Neuronal stem cell (in vitro differentiated cells): ENCODE measurements around the gene SEC61B.
A peak's percentile ranks its signal among the peaks of the same experiment; 100 is the strongest.

Experiments
- DNase-seq: peaks from one replicate; pipeline ENCODE4 v3.0.0-alpha.2; 2013; ENCODE audit warnings: low spot score
- H2AFZ ChIP-seq: one replicate; pipeline ENCODE4 v1.6.1; 2013; ENCODE audit warnings: mild to moderate bottlenecking, low read length, inconsistent platforms
- H2AK5ac ChIP-seq: 2 replicates; pipeline ENCODE4 v1.6.1; 2013; ENCODE audit warnings: low read depth, mild to moderate bottlenecking, inconsistent platforms, low read length, moderate library complexity, mixed read lengths
- H2BK120ac ChIP-seq: 2 replicates; pipeline ENCODE4 v1.6.1; 2013; ENCODE audit warnings: low read depth, mild to moderate bottlenecking, inconsistent platforms, low read length, moderate library complexity, mixed read lengths
- H2BK12ac ChIP-seq: one replicate; pipeline ENCODE4 v1.6.1; 2013; ENCODE audit warnings: low read length, inconsistent platforms
- H2BK15ac ChIP-seq: 2 replicates; pipeline ENCODE4 v1.6.1; 2013; ENCODE audit warnings: mild to moderate bottlenecking, low read length, inconsistent platforms, mixed read lengths
- H2BK5ac ChIP-seq: one replicate; pipeline ENCODE4 v1.6.1; 2013; ENCODE audit warnings: inconsistent platforms, mild to moderate bottlenecking, low read length, moderate library complexity
- H3K14ac ChIP-seq: one replicate; pipeline ENCODE4 v1.6.1; 2013; ENCODE audit warnings: low read length, inconsistent platforms
- H3K18ac ChIP-seq: 2 replicates; pipeline ENCODE4 v1.6.1; 2013; ENCODE audit warnings: low read length, inconsistent platforms
- H3K23ac ChIP-seq: 2 replicates; pipeline ENCODE4 v1.6.1; 2013; ENCODE audit warnings: low read depth, mild to moderate bottlenecking, mixed read lengths, low read length, inconsistent platforms; ENCODE audit not compliant: poor library complexity
- H3K27ac ChIP-seq: replicated peaks from 3 replicates; pipeline ENCODE4 v1.5.1; 2013; ENCODE audit warnings: low read length, inconsistent platforms
- H3K27me3 ChIP-seq, 3 experiments: 2 replicates each; pipeline ENCODE4 v1.6.1; 2013; ENCODE audit warnings: low read length in 3 of 3, mild to moderate bottlenecking in 2 of 3, inconsistent platforms in 1 of 3, low read depth in 1 of 3, mixed read lengths in 1 of 3, moderate library complexity in 1 of 3; ENCODE audit not compliant: control insufficient read depth in 3 of 3, insufficient read depth in 3 of 3
- H3K36me3 ChIP-seq, 2 donors: replicated peaks in 1 of 2; 2 replicates each; pipeline ENCODE4 v1.6.1; 2013; ENCODE audit warnings: low read length in 2 of 2; ENCODE audit not compliant: control insufficient read depth in 2 of 2, insufficient read depth in 2 of 2
- H3K4ac ChIP-seq: 2 replicates; pipeline ENCODE4 v1.6.1; 2013; ENCODE audit warnings: inconsistent platforms, mild to moderate bottlenecking, low read length, moderate library complexity
- H3K4me1 ChIP-seq, 2 donors: 1 replicate in 1 of 2; 2 replicates in 1 of 2; pipeline ENCODE4 v1.6.1; 2013; ENCODE audit warnings: low read length in 2 of 2, low read depth in 1 of 2; ENCODE audit not compliant: control insufficient read depth in 2 of 2, insufficient read depth in 1 of 2
- H3K4me2 ChIP-seq: one replicate; pipeline ENCODE4 v1.6.1; 2013; ENCODE audit warnings: mild to moderate bottlenecking, low read length, inconsistent platforms; ENCODE audit not compliant: insufficient read depth, poor library complexity, severe bottlenecking
- H3K4me3 ChIP-seq, 2 donors: 2 replicates each; pipeline ENCODE4 v1.5.1; 2013; ENCODE audit warnings: low read length in 2 of 2, mild to moderate bottlenecking in 2 of 2, inconsistent platforms in 1 of 2, moderate library complexity in 1 of 2
- H3K79me1 ChIP-seq: one replicate; pipeline ENCODE4 v1.6.1; 2013; ENCODE audit warnings: low read depth, mild to moderate bottlenecking, inconsistent platforms, low read length, moderate library complexity
- H3K9ac ChIP-seq: one replicate; pipeline ENCODE4 v1.6.1; 2013; ENCODE audit warnings: mild to moderate bottlenecking, low read depth, low read length, inconsistent platforms; ENCODE audit not compliant: poor library complexity
- H3K9me3 ChIP-seq, 2 donors: replicated peaks in 1 of 2; 2 replicates each; pipeline versions ENCODE3 to v1.6.1; 2013; ENCODE audit warnings: low read length in 2 of 2, mild to moderate bottlenecking in 2 of 2, inconsistent platforms in 1 of 2, low read depth in 1 of 2, mixed read lengths in 1 of 2, moderate library complexity in 1 of 2; ENCODE audit not compliant: control insufficient read depth in 2 of 2, insufficient read depth in 1 of 2
- H4K8ac ChIP-seq: one replicate; pipeline ENCODE4 v1.6.1; 2013; ENCODE audit warnings: low read depth, mild to moderate bottlenecking, inconsistent platforms, low read length, moderate library complexity
- H4K91ac ChIP-seq: one replicate; pipeline ENCODE4 v1.6.1; 2013; ENCODE audit warnings: low read length, low read depth, mild to moderate bottlenecking, inconsistent platforms; ENCODE audit not compliant: poor library complexity
- WGBS, 2 donors: extraction: QIAGEN DNeasy Blood & Tissue Kit; methylation state at CpG; one replicate each; pipeline ENCODE4 v1.1.7; 2013; ENCODE audit warnings: missing lambda C conversion rate in 2 of 2, mixed read lengths in 1 of 2; ENCODE audit not compliant: insufficient read length in 2 of 2, insufficient replicate concordance in 1 of 2; ENCODE audit errors: extremely low coverage in 2 of 2; 5-methylcytosine and 5-hydroxymethylcytosine counted together

SEC61B gene

DNA sequence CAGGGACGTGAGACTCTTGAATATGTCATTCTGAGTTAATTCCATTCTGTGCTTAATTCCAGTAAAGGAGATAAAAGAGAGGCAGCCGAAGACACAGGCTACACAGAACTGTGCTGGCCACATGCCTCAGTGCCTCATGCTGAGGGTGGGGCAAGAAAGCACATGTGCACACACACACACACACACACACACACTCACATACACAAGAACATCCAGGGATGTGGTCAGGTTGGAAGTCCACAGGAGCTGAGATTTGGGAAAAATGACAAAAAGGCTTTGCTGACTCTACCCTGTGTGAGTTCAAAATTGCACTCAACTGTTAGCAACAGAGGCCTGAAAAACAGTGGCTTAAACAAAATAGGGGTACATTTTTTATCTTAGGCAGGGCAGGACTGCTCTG lies 40.9 kb upstream of the SEC61B start:
- WGBS, 2 donors: no CpG with 5 or more reads among the region's 2 CpGs
- peaks cover 8 to 9% of the 10 kb centered on the region in 2 donors for H3K4me1 ChIP-seq

DNA sequence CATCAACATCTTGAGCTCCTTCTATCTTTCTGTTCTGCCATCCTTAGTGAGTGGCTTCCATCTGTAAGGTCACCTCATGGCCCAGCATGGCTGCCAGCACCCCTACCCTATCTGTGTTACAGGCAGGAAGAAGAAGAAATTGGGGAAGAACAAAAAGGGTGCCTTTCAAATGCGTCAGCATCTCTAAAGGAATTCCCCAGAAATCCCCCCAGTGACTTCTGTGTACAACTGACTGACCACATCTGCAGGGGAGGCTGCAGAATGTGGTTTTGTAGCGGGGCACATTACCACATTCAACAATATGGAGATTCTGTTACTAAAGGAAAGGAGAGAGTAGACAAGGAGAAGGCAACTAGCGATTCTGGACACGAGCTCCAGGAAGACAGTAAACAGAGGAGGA lies 40.5 kb upstream of the SEC61B start:
- H3K79me1 ChIP-seq: no peaks in the 10 kb centered on the region
- no peak overlapping the region for H2BK12ac ChIP-seq
- peaks cover 5 to 8% of the 10 kb centered on the region in 2 donors for H3K4me1 ChIP-seq
- no peak for DNase-seq
- H4K91ac ChIP-seq: no peak overlapping the region
- H2BK15ac ChIP-seq: no peak overlapping the region
- no peak overlapping the region for H2AK5ac ChIP-seq
- no peaks in the 10 kb centered on the region for H3K9me3 ChIP-seq
- no peak overlapping the region for H2BK5ac ChIP-seq
- H3K18ac ChIP-seq: no peak overlapping the region
- no peak overlapping the region for H3K9ac ChIP-seq
- peak overlapping the region; percentile 9 for H2AFZ ChIP-seq
- no peak overlapping the region for H2BK120ac ChIP-seq
- no peak overlapping the region for H3K4me2 ChIP-seq
- H3K4me3 ChIP-seq: no peak overlapping the region
- H3K14ac ChIP-seq: no peak overlapping the region
- WGBS, 2 donors: no CpG with 5 or more reads among the region's 4 CpGs
- no peak overlapping the region for H3K27ac ChIP-seq
- no peak overlapping the region for H4K8ac ChIP-seq
- peaks cover 0 to 13% (median 0%) of the 10 kb centered on the region in 3 experiments for H3K27me3 ChIP-seq
- H3K23ac ChIP-seq: no peak overlapping the region
- H3K4ac ChIP-seq: no peak overlapping the region
- no peaks in the 10 kb centered on the region for H3K36me3 ChIP-seq

More for the DNA sequence above, 40.9 kb upstream of the SEC61B start:
- H2AFZ ChIP-seq: no peak overlapping the region
- H2AK5ac ChIP-seq: no peak overlapping the region
- no peak overlapping the region for H3K4me3 ChIP-seq
- no peak overlapping the region for H3K4ac ChIP-seq
- no peak overlapping the region for H3K18ac ChIP-seq
- no peak overlapping the region for H2BK5ac ChIP-seq
- H3K14ac ChIP-seq: no peak overlapping the region
- no peak overlapping the region for H2BK120ac ChIP-seq
- H3K79me1 ChIP-seq: no peaks in the 10 kb centered on the region
- H3K9ac ChIP-seq: no peak overlapping the region
- H2BK12ac ChIP-seq: no peak overlapping the region
- no peak overlapping the region for H2BK15ac ChIP-seq
- no peak overlapping the region for H4K8ac ChIP-seq
- H4K91ac ChIP-seq: no peak overlapping the region
- no peak for DNase-seq
- no peaks in the 10 kb centered on the region for H3K9me3 ChIP-seq
- peaks cover 0 to 13% (median 0%) of the 10 kb centered on the region in 3 experiments for H3K27me3 ChIP-seq
- H3K23ac ChIP-seq: no peak overlapping the region
- no peak overlapping the region for H3K27ac ChIP-seq
- no peaks in the 10 kb centered on the region for H3K36me3 ChIP-seq
- H3K4me2 ChIP-seq: no peak overlapping the region

DNA sequence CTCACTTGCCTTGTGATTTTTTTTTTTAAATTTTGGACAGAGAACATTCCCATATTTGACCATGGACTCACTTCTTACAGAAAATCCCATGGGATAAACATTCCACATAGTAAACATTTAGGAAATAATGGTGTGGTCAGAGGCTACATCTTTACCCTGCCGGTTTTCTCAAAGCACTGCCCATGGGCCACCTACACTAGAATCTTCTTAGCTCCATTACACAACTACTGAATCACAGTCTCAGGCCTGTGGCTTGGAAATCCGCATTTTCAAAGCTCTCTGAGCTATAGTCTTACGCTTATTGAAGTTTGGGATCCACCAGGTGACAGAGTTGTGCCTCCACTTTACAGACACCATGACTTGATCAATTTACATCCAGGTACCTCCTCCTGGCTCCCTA lies 39.7 kb upstream of the SEC61B start:
- no peak overlapping the region for H2BK12ac ChIP-seq
- WGBS, 2 donors: no CpG with 5 or more reads among the region's 3 CpGs
- H3K79me1 ChIP-seq: no peaks in the 10 kb centered on the region
- no peaks in the 10 kb centered on the region for H3K9me3 ChIP-seq
- H3K36me3 ChIP-seq: no peaks in the 10 kb centered on the region
- no peak overlapping the region for H2BK5ac ChIP-seq
- peaks cover 0 to 18% (median 0%) of the 10 kb centered on the region in 3 experiments for H3K27me3 ChIP-seq
- no peak overlapping the region for H2BK15ac ChIP-seq
- H3K18ac ChIP-seq: no peak overlapping the region
- H2BK120ac ChIP-seq: no peak overlapping the region
- H3K4me2 ChIP-seq: no peak overlapping the region
- DNase-seq: no peak
- H3K4ac ChIP-seq: no peak overlapping the region
- H3K27ac ChIP-seq: no peak overlapping the region
- no peak overlapping the region for H4K8ac ChIP-seq
- no peak overlapping the region for H2AK5ac ChIP-seq
- no peak overlapping the region for H3K14ac ChIP-seq
- no peak overlapping the region for H3K4me3 ChIP-seq
- peaks cover 3 to 7% of the 10 kb centered on the region in 2 donors for H3K4me1 ChIP-seq
- no peak overlapping the region for H4K91ac ChIP-seq
- no peak overlapping the region for H3K23ac ChIP-seq
- H3K9ac ChIP-seq: no peak overlapping the region
- no peak overlapping the region for H2AFZ ChIP-seq

DNA sequence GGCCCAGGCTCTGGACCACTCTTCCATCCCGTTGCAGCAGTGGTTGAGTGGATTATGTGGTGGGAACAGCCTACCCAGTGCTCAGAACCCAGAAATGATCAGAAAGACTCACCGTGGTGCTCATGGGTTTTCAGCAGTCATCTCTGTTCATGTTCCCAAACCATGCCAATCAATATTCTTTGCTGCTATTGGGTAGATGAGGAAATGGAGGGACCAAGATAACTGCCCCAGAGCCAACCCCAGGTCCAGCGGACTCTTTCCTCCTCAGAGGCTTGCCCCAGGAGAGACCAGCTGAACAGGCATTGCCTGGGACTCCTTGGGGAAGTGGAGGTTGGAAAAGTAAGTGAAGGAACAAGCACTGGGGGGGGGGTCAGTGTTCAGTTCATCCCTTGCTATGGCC lies 38.5 kb upstream of the SEC61B start:
- H3K27ac ChIP-seq: no peak overlapping the region
- no peak overlapping the region for H4K8ac ChIP-seq
- no peak overlapping the region for H3K4me3 ChIP-seq
- no peak overlapping the region for H3K23ac ChIP-seq
- H3K14ac ChIP-seq: no peak overlapping the region
- peak overlapping the region; percentile 49 for H3K18ac ChIP-seq
- no peak overlapping the region for H3K4ac ChIP-seq
- no peaks in the 10 kb centered on the region for H3K9me3 ChIP-seq
- no peak overlapping the region for H4K91ac ChIP-seq
- H3K4me2 ChIP-seq: no peak overlapping the region
- no peak for DNase-seq
- H2AK5ac ChIP-seq: peak overlapping the region; percentile 34
- no CpG with 5 or more reads among the region's 3 CpGs for WGBS, 2 donors
- peak overlapping the region; percentile 9 for H2AFZ ChIP-seq
- no peaks in the 10 kb centered on the region for H3K79me1 ChIP-seq
- no peaks in the 10 kb centered on the region for H3K36me3 ChIP-seq
- no peak overlapping the region for H3K9ac ChIP-seq
- peaks cover 0 to 23% (median 0%) of the 10 kb centered on the region in 3 experiments for H3K27me3 ChIP-seq
- H2BK120ac ChIP-seq: no peak overlapping the region
- H2BK15ac ChIP-seq: peak overlapping the region; percentile 56
- no peak overlapping the region for H2BK5ac ChIP-seq
- H3K4me1 ChIP-seq: peaks cover 3 to 7% of the 10 kb centered on the region in 2 donors
- no peak overlapping the region for H2BK12ac ChIP-seq
